IPS-18c (cell line): Measurements from ENCODE around the gene ABCA4.

Experiments
- H3K4me3 ChIP-seq: 2 replicates; pipeline ENCODE4 v1.7.0; 2013; ENCODE audit warnings: low read depth, mild to moderate bottlenecking, low read length, moderate library complexity; ENCODE audit not compliant: insufficient read depth
- H3K9me3 ChIP-seq: one replicate; pipeline ENCODE4 v1.6.1; 2013; ENCODE audit warnings: mild to moderate bottlenecking, low read length, moderate library complexity; ENCODE audit not compliant: control insufficient read depth, insufficient read depth

Gene ABCA4

DNA sequence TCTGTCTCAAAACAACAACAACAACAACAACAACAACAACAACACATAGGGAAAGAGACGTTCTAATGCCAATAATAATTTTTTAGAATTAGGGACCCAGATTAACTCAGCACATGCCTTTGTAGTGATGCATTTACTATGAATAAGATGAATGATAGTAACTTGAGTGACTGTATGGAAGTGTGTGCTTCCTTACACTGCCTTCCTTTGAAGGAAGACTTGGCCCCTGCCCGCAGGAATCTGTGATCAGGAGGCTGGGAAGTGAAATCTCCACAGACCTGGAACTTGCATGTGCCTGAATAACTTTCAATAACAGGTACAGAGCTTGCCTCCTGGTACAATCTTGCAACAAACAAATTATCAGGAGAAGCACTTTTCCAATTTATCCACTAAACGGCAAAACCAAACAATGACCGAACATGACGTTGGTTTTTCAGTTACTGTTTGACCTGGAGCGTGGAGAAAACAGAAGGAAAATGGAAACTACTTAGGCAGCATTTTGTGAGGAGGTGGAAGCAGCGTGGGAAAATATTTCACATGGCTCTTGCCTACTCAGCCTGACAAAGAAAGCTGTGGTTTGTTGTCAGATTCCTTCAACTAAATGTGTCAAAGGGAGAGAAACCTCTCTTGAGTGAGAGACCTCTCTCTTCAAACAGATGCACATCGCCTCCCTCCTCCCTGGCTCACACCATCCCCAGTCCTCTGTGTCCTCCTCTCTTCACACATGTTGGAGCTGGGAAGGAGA is 10.1 kb upstream of the ABCA4 start:
- Histone ChIP-seq H3K4me3 (no peak overlapping the region), H3K9me3 (peaks cover 11% of the 10 kb centered on the region)

DNA sequence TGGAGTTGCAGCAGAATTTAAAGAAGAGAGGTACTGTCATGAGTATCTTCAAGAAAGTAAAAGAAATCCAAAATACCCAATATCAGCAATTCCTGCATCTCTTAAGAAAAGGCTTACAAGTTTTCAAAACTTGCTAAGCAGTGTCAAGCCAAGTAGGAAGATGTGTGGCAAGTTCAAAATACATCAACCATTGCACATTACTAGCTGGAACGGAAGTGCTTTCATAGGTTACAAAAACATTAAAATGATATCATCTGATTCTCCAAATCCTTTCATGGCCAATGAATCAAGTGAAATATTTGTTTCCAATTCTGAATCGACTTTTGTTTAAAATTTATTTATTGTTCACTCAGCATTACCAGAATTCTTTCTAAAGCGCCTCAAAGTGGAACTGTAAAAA is 5.7 kb upstream of the ABCA4 start:
- Histone ChIP-seq H3K4me3 (no peak overlapping the region), H3K9me3 (no peaks in the 10 kb centered on the region)

DNA sequence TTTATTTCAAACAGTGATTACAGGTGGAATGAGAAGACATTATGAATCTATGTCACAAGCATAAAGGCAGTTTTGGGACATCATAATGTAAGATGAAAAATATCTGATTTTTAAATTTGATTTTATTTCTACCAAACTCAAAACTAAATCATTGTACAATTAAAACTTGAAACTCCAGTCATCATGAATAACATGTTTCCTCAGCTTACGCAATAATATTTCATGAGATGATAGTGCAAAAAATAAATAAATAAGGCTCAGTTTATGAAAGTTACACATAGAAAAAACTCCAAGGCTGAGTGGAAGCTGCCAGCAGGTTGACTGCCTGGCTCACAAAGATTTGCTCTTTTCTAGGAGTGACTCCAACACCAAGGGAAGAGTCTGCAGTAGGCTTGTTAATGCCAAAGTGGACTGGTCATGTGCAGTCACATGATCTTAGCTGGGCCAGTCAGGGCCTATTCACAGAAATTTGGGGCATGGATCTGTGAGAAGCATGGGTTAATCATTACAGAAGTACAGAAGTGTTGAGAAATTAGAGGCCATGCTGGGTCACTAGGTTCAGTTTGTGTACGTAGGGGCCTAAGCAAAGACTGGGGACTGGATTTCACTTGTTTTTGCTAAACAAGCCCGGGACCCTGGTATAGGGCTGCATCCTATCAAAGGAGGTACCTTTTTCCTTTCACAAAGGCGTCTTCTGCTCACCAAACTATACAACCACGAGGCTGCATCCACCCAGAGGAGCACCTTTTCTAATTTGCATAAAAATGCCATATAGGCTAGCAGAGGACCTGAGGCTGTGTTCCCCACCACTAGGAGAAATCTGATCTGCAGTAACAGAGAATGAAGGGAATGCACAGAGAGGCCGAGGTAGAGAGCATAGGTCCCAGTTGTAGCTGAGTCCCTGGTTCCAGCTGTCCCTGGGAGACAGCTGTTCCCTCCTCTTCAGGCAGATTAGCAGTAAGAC is 4.9 kb upstream of the ABCA4 start:
- no peaks in the 10 kb centered on the region for H3K9me3 ChIP-seq
- no peak overlapping the region for H3K4me3 ChIP-seq

DNA sequence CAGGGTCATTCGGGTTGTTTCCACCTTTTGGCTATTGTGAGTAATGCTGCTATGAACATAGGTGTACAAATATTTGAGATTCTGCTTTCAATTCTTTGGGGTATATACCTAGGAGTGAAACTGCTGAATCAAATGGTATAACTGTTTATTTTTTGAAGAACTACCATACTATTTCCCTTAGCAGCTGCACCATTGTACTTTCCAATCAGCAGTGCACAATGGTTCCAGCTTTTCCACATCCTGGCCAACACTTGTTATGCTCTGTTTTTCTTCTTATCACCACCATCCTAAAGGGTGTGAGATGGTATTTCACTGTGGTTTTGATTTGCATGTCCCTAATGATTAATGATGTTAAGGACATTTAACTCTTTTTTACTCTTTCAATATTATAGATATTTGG is 3.6 kb upstream of the ABCA4 start:
- Histone ChIP-seq H3K4me3 (no peak overlapping the region), H3K9me3 (no peaks in the 10 kb centered on the region)

DNA sequence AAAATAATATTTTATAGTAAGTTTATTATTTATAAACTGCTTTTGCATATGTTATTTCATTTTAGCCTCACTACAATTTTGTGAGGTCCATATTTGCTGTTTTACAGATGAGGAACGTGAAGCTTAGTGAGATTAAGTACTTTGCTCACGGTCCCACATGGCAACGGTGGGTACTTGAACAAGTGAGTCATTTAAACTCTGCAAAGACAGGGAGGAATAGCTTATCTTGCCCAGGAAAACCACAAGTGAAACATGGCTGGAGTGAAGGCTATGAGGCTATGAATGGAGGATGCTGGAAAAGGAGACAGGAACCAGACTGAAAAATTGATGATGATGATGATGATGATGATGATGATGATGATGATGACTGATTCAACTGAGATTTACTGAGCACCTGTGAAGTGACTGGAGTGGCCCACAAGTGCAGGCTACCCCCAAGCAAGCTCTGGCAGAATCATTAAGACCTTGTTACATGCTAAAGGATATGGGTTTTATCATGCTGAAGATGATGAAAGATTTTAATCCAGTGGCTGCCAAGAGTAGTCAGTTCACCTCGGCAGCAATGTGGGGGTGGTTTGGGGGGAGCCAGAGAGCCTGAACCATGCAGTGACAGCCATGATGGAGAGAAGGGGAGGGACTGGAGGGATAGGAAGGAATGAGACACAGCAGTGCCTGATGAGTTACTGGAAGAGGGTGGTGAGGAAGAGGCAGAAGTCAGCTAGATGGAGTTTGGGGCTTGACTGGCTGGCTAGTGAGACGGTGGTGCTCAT is 1.4 kb upstream of the ABCA4 start:
- H3K4me3 ChIP-seq = no peak overlapping the region
- H3K9me3 ChIP-seq = no peaks in the 10 kb centered on the region

DNA sequence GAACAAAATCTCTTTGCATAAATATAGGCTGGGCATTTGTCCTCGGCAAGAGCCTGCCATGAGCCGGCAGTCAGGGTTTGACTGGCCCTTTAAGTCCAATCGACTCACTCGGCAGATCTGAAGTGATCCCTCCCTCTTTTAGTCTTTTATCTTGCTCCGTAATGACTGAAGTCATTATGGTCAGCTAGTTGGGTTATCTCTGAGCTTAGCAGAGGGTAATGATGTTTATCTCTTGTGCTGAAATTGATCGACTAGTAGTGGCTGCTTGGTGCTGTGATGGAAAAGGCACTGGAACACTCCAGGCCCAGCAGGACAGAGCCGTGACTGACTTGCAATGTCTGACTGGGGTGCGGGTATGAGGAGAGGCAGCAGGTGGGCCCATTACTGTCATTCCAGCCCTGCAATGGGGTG is 468 bp upstream of the ABCA4 start:
- Histone ChIP-seq H3K4me3 (no peak overlapping the region), H3K9me3 (no peaks in the 10 kb centered on the region)

DNA sequence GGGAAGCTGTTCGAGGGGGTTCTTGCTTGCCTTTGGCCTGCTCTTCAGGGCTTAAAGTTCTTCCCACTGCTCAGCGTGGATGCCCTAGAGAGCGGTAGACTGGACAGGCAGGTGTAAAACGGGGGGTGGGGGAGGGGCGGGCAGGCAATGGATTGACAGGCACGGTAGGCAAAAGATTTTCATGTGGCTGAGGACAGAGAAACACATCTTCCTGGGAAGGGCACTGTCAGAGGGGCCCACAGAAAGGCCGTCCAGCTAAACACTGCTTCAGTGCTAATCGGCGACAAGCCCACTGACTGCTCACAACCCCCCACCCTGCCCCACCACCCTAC is 412 bp downstream of the ABCA4 start:
- Histone ChIP-seq H3K4me3 (no peak overlapping the region), H3K9me3 (no peaks in the 10 kb centered on the region)

DNA sequence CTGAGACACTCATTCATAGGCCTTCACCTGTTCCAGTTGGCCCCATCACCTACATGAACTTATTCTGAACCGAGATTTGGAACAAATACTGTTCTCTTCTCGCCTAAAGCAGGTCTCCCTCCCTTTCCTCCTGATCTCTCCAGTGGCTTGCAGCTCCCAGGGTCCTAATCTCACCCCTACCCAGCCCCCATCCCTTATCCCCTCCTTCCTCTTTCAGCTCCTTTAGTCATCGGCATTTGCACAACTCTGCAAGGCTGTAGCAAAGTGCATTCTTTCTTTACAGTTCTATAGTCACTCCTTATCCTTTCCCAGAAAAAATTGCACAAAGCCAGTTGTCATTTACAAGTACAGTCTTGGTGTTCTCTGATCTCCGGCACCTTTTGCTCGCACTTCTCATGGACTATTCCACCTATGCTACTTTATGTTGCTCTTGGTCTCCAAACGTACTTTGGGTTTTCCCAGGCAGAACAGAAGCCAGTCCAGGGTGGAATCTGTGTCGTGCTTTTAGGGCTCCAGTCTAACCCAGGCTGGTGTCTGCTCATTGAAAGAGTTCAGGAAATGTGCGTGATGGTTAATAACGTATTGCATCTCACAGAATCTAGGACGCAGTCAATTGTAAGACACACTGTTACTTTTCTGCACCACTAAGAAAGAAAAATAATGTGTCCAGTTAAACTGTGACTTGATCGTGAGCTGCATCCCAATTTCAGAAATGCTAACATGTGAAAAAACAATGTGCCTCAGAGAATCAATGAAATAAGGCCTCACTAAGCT is 965 bp downstream of the ABCA4 start:
- Histone ChIP-seq H3K4me3 (no peak overlapping the region), H3K9me3 (no peaks in the 10 kb centered on the region)

DNA sequence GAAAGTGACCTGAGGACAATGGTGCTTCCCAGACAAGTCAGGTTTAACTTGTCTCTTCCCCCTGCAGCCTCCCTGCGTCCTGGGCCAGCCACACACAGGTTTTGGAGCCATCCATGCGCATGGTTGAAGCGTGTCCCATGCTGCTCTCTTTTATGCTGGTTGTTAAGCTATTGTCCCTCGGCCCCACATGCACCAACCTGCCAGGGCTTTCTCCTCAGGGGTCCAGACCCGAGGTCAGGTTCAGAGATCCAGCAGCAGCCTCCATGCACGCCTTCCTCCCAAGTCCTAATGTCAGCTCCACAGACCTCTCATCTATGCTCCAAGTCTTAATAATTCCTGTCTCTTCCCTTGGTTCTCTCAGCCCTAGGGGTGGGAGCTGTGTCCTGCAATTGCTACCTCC is 1.6 kb downstream of the ABCA4 start:
- H3K4me3 ChIP-seq = no peak overlapping the region
- no peaks in the 10 kb centered on the region for H3K9me3 ChIP-seq

DNA sequence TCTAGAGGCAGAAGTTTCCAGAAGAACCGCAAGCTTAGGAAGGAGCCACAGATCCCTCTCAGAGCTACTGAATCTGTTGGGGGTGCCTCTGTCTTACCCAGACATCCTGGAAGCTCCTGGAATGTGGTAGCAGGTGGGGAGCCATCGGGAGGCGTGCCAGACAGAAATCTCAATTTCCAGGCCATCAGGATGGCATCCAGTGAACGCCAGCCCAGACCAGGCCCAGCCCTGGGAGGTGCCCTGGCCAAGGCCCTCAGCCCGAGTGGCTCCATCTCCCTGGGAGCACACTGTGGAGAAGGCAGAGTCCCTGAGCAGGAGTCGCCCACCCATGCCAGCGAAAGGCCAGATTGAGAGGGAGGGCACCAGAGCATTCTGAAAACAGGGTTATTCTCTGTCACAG is 2.5 kb downstream of the ABCA4 start:
- H3K9me3 ChIP-seq = no peaks in the 10 kb centered on the region
- H3K4me3 ChIP-seq = no peak overlapping the region

DNA sequence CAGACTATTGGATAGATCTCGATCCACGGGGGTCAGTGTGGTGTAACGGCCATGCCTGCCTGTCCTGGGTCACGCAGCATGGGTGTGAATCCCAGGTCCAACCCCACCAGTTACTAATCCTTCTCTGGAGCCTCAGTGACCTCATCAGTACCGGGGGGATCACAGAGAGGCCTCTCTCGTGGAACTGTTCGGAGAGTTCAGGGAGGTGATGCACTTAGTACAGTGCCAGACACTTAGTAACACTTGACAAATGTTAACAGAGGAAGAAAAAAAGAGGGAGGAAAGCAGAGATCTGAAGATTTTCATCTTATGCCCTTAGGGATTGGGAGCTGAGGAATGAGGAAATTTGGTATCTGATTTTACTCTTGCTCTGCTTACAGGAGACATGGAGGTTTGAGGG is 2.9 kb downstream of the ABCA4 start:
- Histone ChIP-seq H3K4me3 (no peak overlapping the region), H3K9me3 (no peaks in the 10 kb centered on the region)

DNA sequence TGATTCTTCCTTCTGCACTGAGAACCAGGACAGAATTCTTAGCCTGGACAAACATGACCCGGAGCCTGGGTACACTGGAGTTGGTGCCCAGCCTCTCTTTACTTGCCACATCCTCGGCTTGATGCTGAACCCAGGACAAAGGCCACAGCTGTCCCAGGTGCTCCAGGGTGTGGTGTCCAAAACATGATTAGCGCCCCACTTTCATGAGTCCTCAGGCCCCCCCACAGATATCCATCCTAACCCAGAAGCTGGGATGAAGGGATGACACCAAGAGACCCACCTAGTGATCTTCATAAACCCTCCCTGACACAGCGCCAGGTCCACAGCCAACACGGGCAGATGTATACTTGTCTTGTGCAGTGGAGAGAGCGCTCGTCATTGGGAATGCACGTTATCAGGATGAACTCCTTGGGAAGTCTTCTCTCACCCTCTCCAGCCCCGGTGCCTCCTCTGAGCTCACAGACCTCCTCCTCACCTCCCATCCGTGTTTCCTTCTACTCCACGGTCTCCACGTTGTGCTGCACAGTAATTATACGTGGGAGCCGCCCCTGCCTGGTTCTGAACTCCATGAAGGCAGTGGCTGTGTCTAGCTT is 3.6 kb downstream of the ABCA4 start:
- H3K4me3 ChIP-seq = no peak overlapping the region
- H3K9me3 ChIP-seq = no peaks in the 10 kb centered on the region

DNA sequence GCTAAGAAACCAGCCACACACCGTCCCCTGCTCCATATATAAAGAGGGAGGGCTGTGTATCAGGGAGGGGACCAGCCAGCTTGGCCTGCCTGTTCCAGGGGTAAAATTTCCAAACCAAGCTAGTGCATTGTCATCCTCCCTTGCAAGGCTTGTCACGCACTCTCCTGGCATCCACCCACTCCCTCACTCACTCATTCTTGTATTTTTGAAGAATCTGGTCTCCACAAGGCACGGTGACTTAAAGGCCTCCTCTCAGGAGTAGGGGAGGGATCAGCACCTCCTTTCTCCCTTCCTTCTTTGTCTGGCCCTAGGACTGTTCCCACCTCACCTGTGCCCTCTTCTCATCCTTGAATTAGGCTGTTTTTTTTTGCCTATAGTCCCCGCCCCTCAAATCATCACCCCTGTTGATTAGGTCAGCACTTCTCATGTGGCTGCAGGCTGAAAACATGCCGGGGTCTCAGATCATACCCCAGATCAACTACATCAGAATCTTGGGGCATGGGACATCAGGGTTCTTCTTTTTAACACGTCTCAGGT is 5.0 kb downstream of the ABCA4 start:
- no peaks in the 10 kb centered on the region for H3K9me3 ChIP-seq
- no peak overlapping the region for H3K4me3 ChIP-seq

DNA sequence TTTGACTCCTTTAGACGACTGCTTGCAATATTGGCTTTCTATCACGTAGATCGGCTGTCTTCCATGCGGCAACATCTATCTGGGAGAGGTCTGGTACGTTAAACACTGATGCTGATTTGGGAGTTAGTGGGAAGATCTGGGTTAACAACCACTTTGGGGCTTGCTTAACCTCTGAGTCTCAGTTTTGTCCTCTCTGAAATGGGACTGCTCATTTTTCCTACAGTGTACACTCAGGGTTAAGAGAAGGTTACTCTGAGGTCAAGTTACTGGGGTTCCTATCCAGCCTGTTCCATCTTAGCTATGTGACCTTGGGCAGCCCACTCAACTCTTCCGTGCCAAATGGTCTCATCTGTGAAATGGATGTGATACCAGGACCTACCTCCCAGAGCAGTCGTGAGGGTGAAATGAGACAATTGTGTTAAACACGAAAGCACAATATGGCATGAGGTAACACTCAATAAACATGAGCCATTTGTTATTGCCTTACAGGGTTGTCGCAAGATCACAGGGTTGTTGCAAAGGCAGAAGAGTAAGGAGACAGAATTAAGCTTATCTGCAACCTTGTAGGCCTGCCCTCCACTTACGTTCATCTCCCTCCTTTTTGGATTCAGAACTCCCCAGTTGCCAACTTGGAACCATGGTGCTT is 5.6 kb downstream of the ABCA4 start:
- H3K4me3 ChIP-seq = no peak overlapping the region
- no peaks in the 10 kb centered on the region for H3K9me3 ChIP-seq

DNA sequence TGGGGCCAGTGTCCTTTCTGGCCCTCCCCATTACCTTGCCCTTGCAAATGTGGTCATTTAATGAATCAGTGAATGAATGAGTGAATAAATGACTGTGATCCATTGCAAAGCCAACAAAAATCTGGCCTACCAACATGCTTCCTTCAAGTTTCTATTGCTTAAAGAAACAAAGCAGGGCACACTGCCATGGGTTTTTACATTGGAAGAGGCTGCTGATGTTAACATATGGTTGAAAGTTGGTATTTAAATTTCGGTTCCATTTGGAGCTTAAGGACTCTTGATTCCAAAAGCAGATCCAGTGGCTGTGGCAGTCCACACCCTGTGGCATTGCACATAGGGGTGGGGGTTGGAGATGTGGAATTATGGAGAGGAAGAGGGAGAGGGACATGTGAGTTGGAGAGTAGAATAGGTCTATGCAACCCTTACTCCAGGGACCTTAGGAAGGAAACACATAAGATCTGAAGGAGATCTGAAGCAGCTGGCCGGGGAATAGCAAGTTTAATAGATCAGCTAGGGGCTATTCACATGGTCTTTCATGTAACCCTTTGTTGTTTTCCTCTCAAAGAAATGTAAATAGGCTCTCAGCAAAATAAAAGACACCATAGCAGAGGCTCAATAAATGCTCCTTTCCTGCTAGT is 7.2 kb downstream of the ABCA4 start:
- no peaks in the 10 kb centered on the region for H3K9me3 ChIP-seq
- no peak overlapping the region for H3K4me3 ChIP-seq

DNA sequence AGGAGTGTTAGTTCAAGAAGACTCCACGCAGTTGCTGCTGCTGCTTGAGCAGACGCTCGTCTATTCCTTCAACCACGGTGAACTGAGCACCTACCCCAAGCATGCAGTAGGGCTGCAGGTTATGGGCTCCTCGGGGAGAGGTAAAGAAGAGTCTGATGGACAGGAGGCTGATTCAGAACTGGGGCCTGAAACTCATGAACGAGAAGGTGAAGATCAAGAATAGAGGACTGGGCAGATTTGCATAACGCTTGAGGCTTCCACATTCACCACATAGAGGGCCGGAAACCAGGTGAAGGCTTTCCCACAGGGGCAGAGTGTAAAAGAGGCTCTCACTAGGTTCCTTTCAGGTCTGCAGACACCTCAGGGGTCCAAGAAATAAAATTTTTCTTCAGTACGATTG is 9.1 kb downstream of the ABCA4 start:
- Histone ChIP-seq H3K9me3 (no peaks in the 10 kb centered on the region), H3K4me3 (no peak overlapping the region)
